ENCODE measurements around the gene CRY1.

GRCh38 chr12:107011519-107011918, 81.8 kb downstream of the CRY1 start:
- no peak for TF ChIP-seq POLR2A (IDR thresholded peaks at IDR 0.05; ENCODE audit: low read depth, low read length)
- TF ChIP-seq POLR2AphosphoS5 (IDR thresholded peaks at IDR 0.05; ENCODE audit: low read depth, low read length), result no peak
- no peak for TF ChIP-seq POU2F2 (IDR thresholded peaks at IDR 0.05; ENCODE audit: low read depth, low read length)
- no peak for TF ChIP-seq TAF1 (IDR thresholded peaks at IDR 0.05; ENCODE audit: low read depth, low read length)
